ENCODE data around the gene CD59. TPM values are rescaled to one million over a fixed set of nuclear protein-coding genes. Genes with fewer than 3 reads are reported as not detected.

CD59 gene
- total RNA-seq, 4 donors from 2014 or later: 309 to 520 (median 422) TPM

GRCh38 chr11:33766085-33766484 is 29.9 kb upstream of the CD59 start:
- Histone ChIP-seq H3K4me3 (no peak overlapping the region), H3K27ac (no peak overlapping the region), H3K4me1 (no peaks in the 10 kb centered on the region), H3K27me3 (no peaks in the 10 kb centered on the region), H3K9me3 (no peaks in the 10 kb centered on the region), H3K36me3 (peaks cover 74% of the 10 kb centered on the region)
- TF ChIP-seq POLR2AphosphoS5 (IDR thresholded peaks at IDR 0.05): no peak
- no peak for TF ChIP-seq POLR2A (IDR thresholded peaks at IDR 0.05)
- no peak for TF ChIP-seq EP300 (IDR thresholded peaks at IDR 0.05)
- TF ChIP-seq CTCF (IDR thresholded peaks at IDR 0.05): no peak
- 89% methylated on average over 2 of the region's 2 CpGs for WGBS
- no peak for DNase-seq (ENCODE audit: low spot score in 2 of 2)

- peaks cover 77% of the 10 kb centered on the region for H3K36me3 ChIP-seq
Observed at GRCh38 chr11:33761471-33761870, 25.2 kb upstream of the CD59 start.

GRCh38 chr11:33753304-33753967 is 17.2 kb upstream of the CD59 start:
- no peak for TF ChIP-seq EP300 (IDR thresholded peaks at IDR 0.05)
- no peak for TF ChIP-seq POLR2A (IDR thresholded peaks at IDR 0.05)
- no peak for TF ChIP-seq CTCF (IDR thresholded peaks at IDR 0.05)
- no peak for TF ChIP-seq POLR2AphosphoS5 (IDR thresholded peaks at IDR 0.05)
- H3K27me3 ChIP-seq: no peaks in the 10 kb centered on the region
- DNase-seq (ENCODE audit: low spot score in 2 of 2): no peak
- 72% methylated on average over 4 of the region's 4 CpGs for WGBS
- no peak overlapping the region for H3K4me3 ChIP-seq
- no peak overlapping the region for H3K27ac ChIP-seq
- H3K36me3 ChIP-seq: peaks cover 78% of the 10 kb centered on the region
- no peaks in the 10 kb centered on the region for H3K4me1 ChIP-seq
- H3K9me3 ChIP-seq: no peaks in the 10 kb centered on the region

More at GRCh38 chr11:33761471-33761870, 25.2 kb upstream of the CD59 start:
- H3K27ac ChIP-seq: no peak overlapping the region
- H3K9me3 ChIP-seq: no peaks in the 10 kb centered on the region
- H3K4me1 ChIP-seq: no peaks in the 10 kb centered on the region
- no peaks in the 10 kb centered on the region for H3K27me3 ChIP-seq
- WGBS: 86% methylated on average over 2 of the region's 2 CpGs
- TF ChIP-seq POLR2A (IDR thresholded peaks at IDR 0.05) (no peak), POLR2AphosphoS5 (IDR thresholded peaks at IDR 0.05) (no peak), EP300 (IDR thresholded peaks at IDR 0.05) (no peak), CTCF (IDR thresholded peaks at IDR 0.05) (no peak)
- DNase-seq (ENCODE audit: low spot score in 2 of 2): no peak
- no peak overlapping the region for H3K4me3 ChIP-seq

GRCh38 chr11:33751878-33752277 is 15.7 kb upstream of the CD59 start:
- H3K27me3 ChIP-seq: no peaks in the 10 kb centered on the region
- no peak for TF ChIP-seq POLR2AphosphoS5 (IDR thresholded peaks at IDR 0.05)
- TF ChIP-seq EP300 (IDR thresholded peaks at IDR 0.05): no peak
- TF ChIP-seq POLR2A (IDR thresholded peaks at IDR 0.05): no peak
- no peak overlapping the region for H3K27ac ChIP-seq
- DNase-seq (ENCODE audit: low spot score in 2 of 2): no peak
- H3K4me3 ChIP-seq: no peak overlapping the region
- no peaks in the 10 kb centered on the region for H3K9me3 ChIP-seq
- peaks cover 78% of the 10 kb centered on the region for H3K36me3 ChIP-seq
- H3K4me1 ChIP-seq: no peaks in the 10 kb centered on the region
- 90% methylated on average over 3 of the region's 3 CpGs for WGBS

GRCh38 chr11:33747979-33748378 is 11.8 kb upstream of the CD59 start:
- 36% methylated on average over 2 of the region's 2 CpGs for WGBS
- no peaks in the 10 kb centered on the region for H3K4me1 ChIP-seq
- no peak overlapping the region for H3K27ac ChIP-seq
- H3K36me3 ChIP-seq: peaks cover 59% of the 10 kb centered on the region
- H3K9me3 ChIP-seq: no peaks in the 10 kb centered on the region
- no peaks in the 10 kb centered on the region for H3K27me3 ChIP-seq
- no peak for TF ChIP-seq CTCF (IDR thresholded peaks at IDR 0.05)
- no peak for TF ChIP-seq EP300 (IDR thresholded peaks at IDR 0.05)
- TF ChIP-seq POLR2A (IDR thresholded peaks at IDR 0.05): no peak
- no peak for TF ChIP-seq POLR2AphosphoS5 (IDR thresholded peaks at IDR 0.05)
- no peak for DNase-seq (ENCODE audit: low spot score in 2 of 2)
- no peak overlapping the region for H3K4me3 ChIP-seq

All from suprapubic skin (tissue), 4 donors.